Upper lobe of left lung (tissue), 4 donors: ENCODE data around the gene CD58.

Source experiments
- EP300 ChIP-seq, 4 donors: sonication (generic); formaldehyde crosslinking; IDR thresholded peaks; one replicate each; pipeline ENCODE4 v1.5.1; 2017; ENCODE audit warnings: antibody characterized with exemption in 4 of 4, control low read depth in 2 of 4
- POLR2A ChIP-seq, 4 donors: fragments of 450-650 bp; IDR thresholded peaks; one replicate each; pipeline ENCODE4 v1.5.1; 2016 to 2017; ENCODE audit warnings: antibody characterized with exemption in 4 of 4, mild to moderate bottlenecking in 2 of 4
- POLR2AphosphoS5 ChIP-seq, 2 donors: sonication (generic); formaldehyde crosslinking; IDR thresholded peaks; one replicate each; pipeline ENCODE4 v1.5.1; 2017; ENCODE audit warnings: antibody characterized with exemption in 2 of 2
- TF ChIP-seq, protein P1 (sequence below), 6 experiments: fragments of 450-650 bp in 4 of 6; fragments of 200-600 bp in 2 of 6; sonication (generic) in 2 of 6; IDR thresholded peaks; one replicate each; pipeline ENCODE4 v1.5.1; 2016 to 2019; ENCODE audit warnings: antibody characterized with exemption in 6 of 6

- TF ChIP-seq POLR2A (IDR thresholded peaks at IDR 0.05) (no peak), POLR2AphosphoS5 (IDR thresholded peaks at IDR 0.05) (no peak), EP300 (IDR thresholded peaks at IDR 0.05) (no peak)
- TF ChIP-seq, protein P1, sequence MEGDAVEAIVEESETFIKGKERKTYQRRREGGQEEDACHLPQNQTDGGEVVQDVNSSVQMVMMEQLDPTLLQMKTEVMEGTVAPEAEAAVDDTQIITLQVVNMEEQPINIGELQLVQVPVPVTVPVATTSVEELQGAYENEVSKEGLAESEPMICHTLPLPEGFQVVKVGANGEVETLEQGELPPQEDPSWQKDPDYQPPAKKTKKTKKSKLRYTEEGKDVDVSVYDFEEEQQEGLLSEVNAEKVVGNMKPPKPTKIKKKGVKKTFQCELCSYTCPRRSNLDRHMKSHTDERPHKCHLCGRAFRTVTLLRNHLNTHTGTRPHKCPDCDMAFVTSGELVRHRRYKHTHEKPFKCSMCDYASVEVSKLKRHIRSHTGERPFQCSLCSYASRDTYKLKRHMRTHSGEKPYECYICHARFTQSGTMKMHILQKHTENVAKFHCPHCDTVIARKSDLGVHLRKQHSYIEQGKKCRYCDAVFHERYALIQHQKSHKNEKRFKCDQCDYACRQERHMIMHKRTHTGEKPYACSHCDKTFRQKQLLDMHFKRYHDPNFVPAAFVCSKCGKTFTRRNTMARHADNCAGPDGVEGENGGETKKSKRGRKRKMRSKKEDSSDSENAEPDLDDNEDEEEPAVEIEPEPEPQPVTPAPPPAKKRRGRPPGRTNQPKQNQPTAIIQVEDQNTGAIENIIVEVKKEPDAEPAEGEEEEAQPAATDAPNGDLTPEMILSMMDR (IDR thresholded peaks at IDR 0.05): no peak
Measured at GRCh38 chr1:116558571-116558970, 12.3 kb downstream of the CD58 start.
